GM23338 (cell line): ENCODE results near the gene PTPN5. TPM values are rescaled to one million over a fixed set of nuclear protein-coding genes. Genes with fewer than 3 reads are reported as not detected.
A peak's percentile ranks its signal among the peaks of the same experiment; 100 is the strongest.

Experiments used
- ATAC-seq: fragments of 200-7000 bp; cut with Tn5 transposase; 3 replicates; pipeline ENCODE4 v1.9.1; 2020
- DNase-seq: peaks from one replicate; pipeline ENCODE4 v3.0.0-alpha.2; 2015; ENCODE audit warnings: low spot score
- H2AFZ ChIP-seq: fragments of 200-600 bp; sonication (generic); 2 replicates; pipeline ENCODE4 v1.8.0; 2016; ENCODE audit warnings: antibody characterized with exemption, mild to moderate bottlenecking, moderate library complexity
- H3F3A ChIP-seq: fragments of 200-600 bp; sonication (generic); replicated peaks from 2 replicates; pipeline ENCODE4 v1.8.0; 2017; ENCODE audit warnings: antibody characterized with exemption, mixed run types, low read depth
- H3K27ac ChIP-seq: fragments of 200-600 bp; sonication (generic); 2 replicates; pipeline ENCODE4 v1.6.1; 2016; ENCODE audit warnings: low read depth
- H3K27me3 ChIP-seq: fragments of 200-600 bp; sonication (generic); 2 replicates; pipeline ENCODE4 v1.8.0; 2016; ENCODE audit warnings: mild to moderate bottlenecking, mixed run types, moderate library complexity; ENCODE audit not compliant: insufficient read depth
- H3K36me3 ChIP-seq: fragments of 200-600 bp; sonication (generic); 2 replicates; pipeline ENCODE4 v1.8.0; 2016; ENCODE audit warnings: mild to moderate bottlenecking; ENCODE audit not compliant: insufficient read depth
- H3K4me1 ChIP-seq: fragments of 200-600 bp; sonication (generic); 2 replicates; pipeline ENCODE4 v1.8.0; 2016; ENCODE audit warnings: mild to moderate bottlenecking, moderate library complexity; ENCODE audit not compliant: insufficient read depth
- H3K4me2 ChIP-seq: fragments of 200-600 bp; sonication (generic); 2 replicates; pipeline ENCODE4 v1.7.1; 2017; ENCODE audit warnings: mixed run types
- H3K4me3 ChIP-seq: fragments of 200-600 bp; sonication (generic); 2 replicates; pipeline ENCODE4 v1.6.1; 2016; ENCODE audit warnings: mixed run types
- H3K79me2 ChIP-seq: fragments of 200-600 bp; sonication (generic); replicated peaks from 2 replicates; pipeline ENCODE4 v1.8.0; 2017; ENCODE audit warnings: mild to moderate bottlenecking; ENCODE audit not compliant: insufficient read depth
- H3K9me2 ChIP-seq: fragments of 200-600 bp; sonication (generic); 2 replicates; pipeline ENCODE4 v1.8.0; 2017; ENCODE audit not compliant: insufficient read depth
- H4K20me1 ChIP-seq: fragments of 200-600 bp; sonication (generic); replicated peaks from 2 replicates; pipeline ENCODE4 v1.8.0; 2017; ENCODE audit warnings: mild to moderate bottlenecking; ENCODE audit not compliant: insufficient read depth
- H3K27ac Mint-ChIP-seq: 2 replicates; pipeline ENCODE4 v1.8.0; 2020; ENCODE audit warnings: inconsistent platforms, mild to moderate bottlenecking, moderate library complexity, mixed read lengths
- H3K27me3 Mint-ChIP-seq: 3 replicates; pipeline ENCODE4 v1.8.0; 2022; ENCODE audit warnings: low read depth, mild to moderate bottlenecking, moderate library complexity, mixed read lengths, inconsistent platforms; ENCODE audit not compliant: insufficient read depth, poor library complexity
- H3K36me3 Mint-ChIP-seq: 3 replicates; pipeline ENCODE4 v1.8.0; 2021; ENCODE audit warnings: low read depth, mild to moderate bottlenecking, inconsistent platforms, moderate library complexity, mixed read lengths
- H3K4me1 Mint-ChIP-seq: 3 replicates; pipeline ENCODE4 v1.8.0; 2020; ENCODE audit warnings: mild to moderate bottlenecking, inconsistent platforms, mixed read lengths
- H3K4me3 Mint-ChIP-seq: 3 replicates; pipeline ENCODE4 v1.8.0; 2021; ENCODE audit warnings: moderate library complexity, mild to moderate bottlenecking, inconsistent platforms, mixed read lengths
- H3K9me3 Mint-ChIP-seq: 3 replicates; pipeline ENCODE4 v1.8.0; 2020; ENCODE audit warnings: moderate library complexity, mild to moderate bottlenecking, inconsistent platforms, mixed read lengths
- CTCF ChIP-seq, 2 experiments: fragments of 200-600 bp in 1 of 2; sonication (generic) in 1 of 2; conservative IDR thresholded peaks; 2 replicates each; pipeline versions ENCODE4 v1.5.1 to v1.6.1; 2016 to 2017; ENCODE audit warnings: antibody characterized with exemption in 2 of 2, low read depth in 2 of 2, mild to moderate bottlenecking in 2 of 2, moderate library complexity in 1 of 2
- EZH2phosphoT487 ChIP-seq: fragments of 200-600 bp; sonication (generic); IDR thresholded peaks from one replicate; pipeline ENCODE4 v1.8.1; 2018; ENCODE audit warnings: antibody characterized with exemption; ENCODE audit not compliant: unreplicated experiment
- POLR2AphosphoS5 ChIP-seq: IDR thresholded peaks from 2 replicates; pipeline ENCODE4 v1.6.1; 2016; ENCODE audit warnings: antibody characterized with exemption, low read depth
- REST ChIP-seq: IDR thresholded peaks from one replicate; pipeline ENCODE4 v1.6.1; 2018; ENCODE audit warnings: antibody characterized with exemption; ENCODE audit not compliant: unreplicated experiment
- ZNF114 ChIP-seq: fragments of 250-450 bp; sonication (Bioruptor Pico); IDR thresholded peaks from 2 replicates; pipeline ENCODE4 v1.5.0; 2020; ENCODE audit warnings: mild to moderate bottlenecking, moderate library complexity
- long read RNA-seq: library from polyadenylated mRNA; unstranded; transcript quantifications from one replicate; pipeline ENCODE4 v2.0.0, GENCODE V29; 2020; ENCODE audit not compliant: unreplicated experiment
- polyA plus RNA-seq: library from polyadenylated mRNA; unstranded; fragments of >200 nt; fragmentation: Nextera tagmentation; extraction: Ambion mirVana; gene quantifications from 2 replicates; pipeline ENCODE4 v1.2.1, GENCODE V29; 2016
- total RNA-seq: library from RNA; depleted of rRNA; stranded (reverse); fragments of >200 nt; shearing (Covaris generic); gene quantifications from 2 replicates; pipeline ENCODE4 v1.2.3, GENCODE V29; 2014; rRNA removed

PTPN5 gene
- total RNA-seq (4.9 and 5.7 TPM in 2 replicates), polyA plus RNA-seq (3.6 and 3.7 TPM in 2 replicates)
- long read RNA-seq, partial matches to known transcripts: 2 of 9 reads
- long read RNA-seq, other reads (novel, unspliced or antisense): 3 of 9 reads

GRCh38 chr11:18791207-18791968, at the start of gene PTPN5:
PTPN5 (minus strand) TSS chr11:18791798; CDS start chr11:18771958, 19,840 bp downstream.
- H3K9me3 Mint-ChIP-seq: no peaks in the 10 kb centered on the region; the same call in 2 of the 3 replicates
- Histone ChIP-seq H3K4me3 (peak within 1 kb of the TSS; percentile 90), H3K79me2 (no peaks in the 10 kb centered on the region), H3K27ac (no peak within 1 kb of the TSS), H3F3A (0 out of 2 replicates have a peak, but pooled peaks cover 2% of the 10 kb centered on the region), H4K20me1 (no peaks in the 10 kb centered on the region), H3K9me2 (no peaks in the 10 kb centered on the region), H3K27me3 (peaks cover 51% of the 10 kb centered on the region), H2AFZ (peak within 1 kb of the TSS; percentile 98), H3K4me1 (peaks cover 8% of the 10 kb centered on the region; the same call in 1 of the 2 replicates), H3K4me2 (peak within 1 kb of the TSS; percentile 98), H3K36me3 (no peaks in the 10 kb centered on the region)
- H3K4me1 Mint-ChIP-seq: peaks cover 7% of the 10 kb centered on the region
- no peaks in the 10 kb centered on the region for H3K36me3 Mint-ChIP-seq
- no peak for TF ChIP-seq ZNF114 (CRISPR knock-in tag)
- TF ChIP-seq POLR2AphosphoS5: peak; percentile 63
- peaks cover 19% of the 10 kb centered on the region for H3K27me3 Mint-ChIP-seq
- peak within 1 kb of the TSS; percentile 90 for H3K4me3 Mint-ChIP-seq
- ATAC-seq (peak; percentile 76), DNase-seq (peak; percentile 75)
- no peak within 1 kb of the TSS for H3K27ac Mint-ChIP-seq

GRCh38 chr11:18836417-18836816, 44.8 kb upstream of the PTPN5 start:
- H2AFZ ChIP-seq: no peak overlapping the region
- Mint-ChIP-seq H3K9me3 (peaks cover 11% of the 10 kb centered on the region), H3K4me3 (no peak overlapping the region), H3K36me3 (no peaks in the 10 kb centered on the region; the same call in 2 of the 3 replicates), H3K27me3 (peaks cover 4% of the 10 kb centered on the region), H3K4me1 (no peaks in the 10 kb centered on the region), H3K27ac (no peak overlapping the region)
- H3K79me2 ChIP-seq: no peaks in the 10 kb centered on the region
- H3K4me1 ChIP-seq: no peaks in the 10 kb centered on the region
- ATAC-seq: peak; percentile 50
- no peaks in the 10 kb centered on the region for H3F3A ChIP-seq
- no peak overlapping the region for H3K4me3 ChIP-seq
- no peak for DNase-seq
- peaks cover 7% of the 10 kb centered on the region; the same call in 1 of the 2 replicates for H3K9me2 ChIP-seq
- no peak overlapping the region for H3K4me2 ChIP-seq
- H4K20me1 ChIP-seq: no peaks in the 10 kb centered on the region
- no peaks in the 10 kb centered on the region for H3K36me3 ChIP-seq
- no peak overlapping the region for H3K27ac ChIP-seq
- TF ChIP-seq REST (peak; percentile 70), CTCF (conservative IDR thresholded peaks at IDR 0.05; ENCODE audit: low read depth in 2 of 2) (no peak), EZH2phosphoT487 (no peak)
- no peaks in the 10 kb centered on the region for H3K27me3 ChIP-seq
